HG03575 (cell line): ENCODE measurements around the gene DGKG.
A peak's percentile ranks its signal among the peaks of the same experiment; 100 is the strongest.

Experiments
- ATAC-seq: cut with Tn5 transposase; IDR thresholded peaks from one replicate; pipeline ENCODE4 v1.9.1; 2021; ENCODE audit not compliant: unreplicated experiment, insufficient number of reproducible peaks, low FRiP score; ENCODE audit errors: extremely low read depth

The DGKG gene

DNA sequence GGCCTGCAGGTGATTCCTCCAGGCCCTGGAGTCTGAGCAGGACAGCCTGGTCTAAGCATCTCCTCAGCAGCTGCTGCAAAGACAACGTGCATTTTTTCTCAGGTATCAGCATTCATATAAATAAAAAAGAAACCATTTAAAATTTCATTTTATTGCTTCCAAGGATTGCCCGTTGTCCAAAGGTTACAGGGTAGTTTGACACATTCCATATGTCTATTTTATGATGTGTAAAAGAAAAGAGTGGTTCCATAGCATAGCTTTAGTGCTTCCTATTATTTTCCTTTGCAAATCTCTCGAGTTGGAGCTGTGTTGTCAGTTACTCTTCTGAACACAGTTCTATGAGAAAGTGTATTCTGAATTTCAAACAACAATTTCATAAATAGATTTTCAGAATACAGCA, 7.2 kb upstream of the DGKG start:
- ATAC-seq = no peak

DNA sequence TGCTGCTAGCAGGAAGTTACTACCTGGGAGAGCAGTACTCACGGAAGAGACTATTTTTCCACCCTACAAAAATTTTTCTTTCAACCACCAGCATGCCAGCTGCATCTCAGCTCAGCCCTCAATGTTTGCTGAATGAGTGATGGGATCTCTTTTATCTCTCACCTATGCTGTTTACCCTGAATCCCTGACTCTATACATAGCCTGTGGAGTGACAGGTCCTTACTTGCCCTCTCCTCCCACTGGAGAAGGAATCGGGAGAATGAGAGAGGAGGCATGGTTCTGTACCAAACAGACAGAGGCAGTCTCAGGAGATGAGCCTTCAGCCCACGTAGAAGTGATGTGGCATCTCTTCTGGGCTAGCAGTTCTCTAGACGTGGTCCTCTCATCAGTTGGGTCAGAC, 6.7 kb upstream of the DGKG start:
- no peak for ATAC-seq

DNA sequence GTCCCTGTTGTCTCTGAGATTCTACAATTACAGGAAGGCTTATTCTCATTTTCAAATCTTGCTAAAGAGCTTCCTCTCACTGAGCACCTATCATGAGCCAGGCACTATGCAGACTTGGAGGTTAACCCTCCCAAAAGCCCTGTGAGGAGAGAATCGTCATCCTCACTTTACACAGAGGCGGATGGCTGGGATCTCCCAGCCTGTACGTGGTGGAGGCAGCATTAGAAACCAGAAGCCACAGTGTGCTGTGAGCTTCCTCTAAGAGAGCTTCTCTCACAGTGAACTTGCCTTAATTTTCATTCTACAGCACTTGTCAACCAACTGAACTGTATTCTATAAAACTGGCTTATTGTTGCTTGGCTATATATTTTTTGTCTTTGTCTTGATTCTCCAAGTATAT, 6.1 kb upstream of the DGKG start:
- ATAC-seq = no peak

DNA sequence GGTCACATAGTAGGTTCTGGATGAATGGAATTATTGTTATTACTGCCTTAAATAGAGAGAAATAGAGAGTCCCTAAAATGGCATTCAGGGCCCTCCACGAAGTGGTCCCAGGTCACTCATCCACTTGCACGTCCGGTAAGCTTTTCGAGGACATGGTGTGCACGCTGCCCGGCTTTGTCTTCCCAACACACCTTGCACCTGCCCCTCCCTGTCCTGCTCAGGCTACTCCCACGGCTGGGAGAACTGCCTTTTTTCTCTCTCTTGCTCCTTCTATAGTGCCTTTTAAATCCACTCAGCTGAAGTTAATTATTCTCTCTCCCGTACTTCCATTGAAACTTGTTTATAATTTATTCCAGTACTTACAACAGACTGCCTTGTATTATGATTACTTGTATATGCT, 5.6 kb upstream of the DGKG start:
- no peak for ATAC-seq

DNA sequence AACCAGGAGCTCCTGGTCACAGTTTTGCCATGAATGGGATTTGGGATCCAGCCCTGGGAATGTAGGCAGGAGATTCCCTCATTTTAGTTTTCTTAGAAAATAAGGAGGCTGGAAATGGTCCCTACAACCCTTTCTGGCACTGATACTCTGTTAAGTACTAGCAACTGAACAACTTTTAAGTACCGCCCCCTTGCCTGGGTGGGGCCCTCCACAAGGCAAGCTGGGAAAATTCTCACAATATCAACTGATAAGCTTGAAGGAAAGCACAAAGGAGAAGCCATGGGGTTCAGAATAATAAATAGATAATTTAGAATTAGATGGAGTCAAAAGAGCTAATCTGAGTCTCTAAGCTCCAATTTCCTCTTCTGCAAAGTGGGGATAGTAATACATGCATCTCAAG, 4.2 kb upstream of the DGKG start:
- no peak for ATAC-seq

DNA sequence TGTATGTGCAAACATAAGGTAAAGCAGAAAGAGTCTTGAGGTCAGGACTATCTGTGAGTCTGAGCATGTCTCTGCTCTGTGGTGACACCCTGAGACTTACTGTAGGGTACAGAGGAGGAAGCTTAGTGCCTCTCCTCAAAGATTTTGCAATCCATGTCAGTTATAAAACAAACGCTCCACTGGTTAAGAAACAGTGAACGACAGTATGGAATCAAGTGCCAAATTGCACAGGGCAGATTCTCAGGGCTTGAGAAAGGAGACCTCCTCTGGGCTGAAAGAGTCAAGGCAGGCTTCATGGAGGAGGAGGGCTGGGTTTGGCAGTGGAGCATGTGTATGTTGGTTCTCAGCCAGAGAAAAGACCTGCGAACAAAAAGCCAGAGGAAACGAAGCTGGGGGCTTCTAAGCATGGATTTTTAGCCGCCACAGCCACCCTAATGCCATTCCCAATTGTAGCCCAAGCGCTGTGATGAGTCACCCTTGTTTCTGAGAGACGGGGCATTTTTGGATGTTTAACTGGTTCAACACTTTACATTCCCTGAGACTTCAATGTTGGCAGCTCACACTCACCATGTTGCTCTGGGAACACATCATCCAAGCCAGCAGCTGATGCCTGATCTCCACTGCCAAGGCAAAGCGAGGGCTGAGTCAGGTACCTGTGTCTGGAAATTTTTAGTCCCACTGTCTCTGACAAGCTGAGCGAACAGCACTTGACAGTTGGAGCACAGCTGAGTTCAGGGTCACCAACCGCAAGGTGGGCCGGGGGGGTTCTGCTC, 3.4 kb upstream of the DGKG start:
- no peak for ATAC-seq

DNA sequence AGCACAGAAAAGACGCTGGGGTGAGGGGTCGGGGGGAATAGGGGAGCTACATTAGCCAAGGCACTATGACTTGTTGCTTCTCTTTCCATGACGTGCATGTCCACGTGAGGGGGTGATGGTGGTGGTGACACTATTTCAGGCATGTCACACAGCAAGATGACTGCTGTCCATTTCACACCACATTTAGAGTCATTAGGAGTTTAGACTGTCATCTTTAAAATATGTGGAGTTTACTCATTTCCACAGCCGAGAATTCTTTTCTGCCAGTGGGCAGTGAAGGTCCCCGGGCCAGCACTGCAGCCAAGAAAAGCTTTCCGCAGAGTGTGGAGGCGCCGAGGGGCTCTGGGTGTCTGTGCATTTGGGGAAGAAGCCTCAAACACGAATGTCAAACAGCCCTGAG, 954 bp upstream of the DGKG start:
- ATAC-seq = no peak

DNA sequence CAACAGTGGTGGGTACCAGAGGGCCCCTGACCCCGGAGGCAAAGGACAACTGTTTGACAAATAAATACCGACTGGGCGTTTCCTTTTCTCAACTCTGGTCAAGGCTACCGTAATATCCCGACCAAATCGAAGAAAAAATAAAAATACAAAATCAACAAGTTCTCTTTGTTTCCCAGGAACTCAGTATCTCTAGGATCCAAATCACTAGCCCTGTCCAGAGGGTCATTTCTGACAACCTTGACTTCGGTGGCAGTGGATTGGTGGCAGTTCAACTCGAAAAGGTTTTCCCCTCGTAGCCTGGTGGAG, 456 bp upstream of the DGKG start:
- no peak for ATAC-seq

DNA sequence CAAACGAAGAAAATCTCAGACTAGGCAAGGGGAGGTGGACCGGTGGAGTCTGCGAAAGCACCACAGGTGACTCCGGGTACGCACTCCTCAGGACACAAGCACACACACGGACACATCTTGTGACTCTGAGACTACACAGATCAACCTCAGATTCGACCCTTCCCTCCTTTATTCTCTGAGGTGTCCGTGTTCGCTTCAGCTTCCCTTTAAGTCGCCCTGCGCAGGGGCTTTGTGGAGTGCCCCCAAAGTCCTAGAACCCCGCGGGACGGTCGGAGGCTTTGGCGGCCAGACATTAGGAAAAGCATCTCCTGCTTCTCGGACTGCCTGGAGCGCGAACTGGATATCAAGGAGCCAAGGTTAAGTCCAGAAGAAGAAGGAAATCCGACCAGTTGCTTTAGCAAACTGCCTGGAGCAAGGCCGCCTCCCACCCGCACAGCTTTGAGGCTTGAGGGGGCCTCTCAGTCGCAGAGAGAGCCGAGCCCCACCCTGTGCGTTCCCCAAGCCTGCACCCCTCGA, 730 bp downstream of the DGKG start:
- ATAC-seq = no peak

DNA sequence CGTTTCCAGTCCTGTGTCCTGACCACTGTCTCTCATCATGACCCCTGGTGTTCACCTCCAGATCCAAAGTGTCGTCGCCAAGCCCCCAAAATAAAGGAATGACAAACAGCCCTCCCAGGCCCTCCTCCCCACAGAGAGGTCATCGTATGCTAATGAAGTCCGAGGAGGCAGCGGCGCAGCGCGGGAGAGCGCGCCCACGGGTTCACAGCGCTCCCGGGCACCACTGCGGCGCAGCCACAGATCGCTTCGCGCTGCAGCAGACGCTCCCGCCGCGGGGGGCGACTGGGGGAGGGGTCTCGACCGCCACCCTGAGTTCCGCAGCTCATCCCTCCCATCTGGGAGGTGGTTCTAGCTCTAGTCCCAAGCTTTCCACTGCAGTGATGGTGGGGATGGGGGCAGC, 1.3 kb downstream of the DGKG start:
- no peak for ATAC-seq

DNA sequence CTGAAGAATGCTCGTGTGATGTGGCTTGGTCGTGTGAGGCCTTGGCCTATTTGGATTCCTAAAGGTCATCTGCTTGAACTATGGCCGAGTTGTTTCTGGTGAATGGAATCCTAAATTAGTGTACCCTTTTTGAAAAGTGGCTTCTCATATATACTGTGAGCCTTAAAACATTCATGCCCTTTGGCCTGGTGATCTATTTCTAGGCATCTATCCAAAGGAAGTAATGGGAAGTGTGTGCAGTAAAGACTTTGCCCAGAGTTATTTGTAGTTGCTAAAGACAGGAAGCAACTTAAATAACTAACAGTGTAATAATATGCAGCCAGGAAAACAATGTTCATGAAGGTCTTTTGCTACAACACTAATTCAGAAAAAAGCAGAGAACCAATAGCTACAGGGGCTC, 3.0 kb downstream of the DGKG start:
- no peak for ATAC-seq

DNA sequence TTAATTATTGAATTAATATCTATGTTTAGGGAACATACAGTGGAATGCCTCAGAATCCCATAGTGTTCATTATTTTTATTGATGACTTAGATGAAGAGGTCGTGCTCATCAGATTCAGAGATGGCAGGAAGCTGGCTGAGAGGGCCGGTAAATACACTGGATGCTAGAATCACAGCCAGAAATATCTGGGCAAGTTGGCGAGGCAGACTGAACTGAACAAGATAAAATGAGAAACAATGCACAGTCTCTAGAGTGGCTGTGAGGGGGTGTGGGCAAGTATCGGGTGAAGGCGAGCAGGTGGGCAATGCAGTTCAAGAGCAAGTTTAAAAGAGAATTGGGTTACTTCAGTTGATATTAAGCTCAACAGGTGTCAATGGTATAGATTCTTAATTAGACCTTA, 5.9 kb downstream of the DGKG start:
- ATAC-seq = no peak

DNA sequence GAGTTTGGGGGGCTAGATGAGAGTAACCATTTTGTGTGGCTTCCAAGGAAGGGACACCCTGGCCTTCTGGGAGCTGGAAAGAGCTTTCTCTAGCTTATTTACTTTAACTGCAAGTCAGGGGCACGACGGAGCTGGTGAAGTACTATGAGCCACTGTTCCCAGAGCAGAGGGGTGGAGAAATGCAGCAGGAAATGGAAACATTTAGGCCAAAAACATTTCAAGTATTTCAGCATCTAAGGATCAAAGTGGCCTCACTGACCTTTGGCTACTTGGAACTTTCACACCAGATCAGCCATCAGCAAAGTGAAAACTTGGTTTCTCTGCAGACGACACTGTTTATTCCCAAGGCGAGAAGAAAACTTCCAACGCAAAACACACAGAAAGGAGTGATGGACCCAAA, 7.9 kb downstream of the DGKG start:
- ATAC-seq = no peak

DNA sequence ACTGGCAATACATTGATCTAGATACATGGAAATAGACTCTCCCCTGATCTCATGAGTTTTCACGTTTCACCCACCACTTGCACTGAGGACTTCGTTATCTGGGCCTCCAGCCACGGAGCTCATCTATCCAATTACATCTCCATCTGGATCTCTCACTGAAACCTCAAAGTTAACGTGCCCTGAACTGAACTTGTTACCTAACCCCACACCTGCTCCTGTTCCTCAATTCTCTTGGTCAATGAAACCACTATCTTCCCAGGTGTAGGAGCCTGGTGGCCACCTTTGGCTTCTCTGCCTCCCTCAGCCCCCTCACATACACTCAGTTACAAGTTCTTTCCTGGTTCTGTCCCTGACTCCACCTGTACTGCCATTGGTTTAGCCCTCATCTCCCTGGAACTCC, 9.7 kb downstream of the DGKG start:
- ATAC-seq = no peak

DNA sequence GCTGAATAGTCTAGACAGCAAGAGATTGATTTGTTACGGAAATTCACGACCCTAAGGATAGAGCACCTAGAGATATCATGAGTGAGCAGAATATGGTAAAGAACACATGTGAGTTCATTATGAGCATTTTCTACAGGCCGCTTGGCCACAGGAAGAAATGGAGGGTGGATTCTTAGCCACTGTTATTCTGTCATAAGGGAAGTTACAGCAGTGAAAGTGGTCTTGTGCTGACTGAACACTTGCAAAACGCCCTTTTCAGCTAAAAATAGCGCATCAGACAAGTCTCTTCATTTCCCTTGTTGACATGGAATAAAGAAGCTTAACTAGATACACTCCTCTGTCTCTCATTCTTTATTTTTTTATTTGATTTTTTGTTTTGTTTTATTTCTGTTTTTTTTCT, 19.8 kb downstream of the DGKG start:
- ATAC-seq = peak; percentile 48

DNA sequence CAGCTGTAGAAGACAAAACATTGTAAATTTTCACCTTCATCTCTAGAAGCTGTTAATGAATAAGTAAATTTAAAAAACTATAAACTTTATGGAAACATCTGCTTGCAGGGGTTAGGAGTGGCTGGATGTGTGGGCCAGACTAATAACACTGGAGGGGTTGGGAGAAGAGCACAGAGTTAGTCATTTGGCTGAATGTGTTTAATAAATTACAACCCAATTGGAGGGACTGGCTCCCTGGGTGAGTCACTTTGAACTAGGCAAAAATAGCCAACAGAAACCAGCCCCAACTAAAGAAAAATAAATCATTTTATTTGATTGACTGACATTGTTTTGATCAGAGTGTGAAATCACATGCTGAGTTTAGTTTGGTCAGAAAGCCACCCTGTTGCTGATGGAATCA, 21.8 kb downstream of the DGKG start:
- ATAC-seq = no peak

DNA sequence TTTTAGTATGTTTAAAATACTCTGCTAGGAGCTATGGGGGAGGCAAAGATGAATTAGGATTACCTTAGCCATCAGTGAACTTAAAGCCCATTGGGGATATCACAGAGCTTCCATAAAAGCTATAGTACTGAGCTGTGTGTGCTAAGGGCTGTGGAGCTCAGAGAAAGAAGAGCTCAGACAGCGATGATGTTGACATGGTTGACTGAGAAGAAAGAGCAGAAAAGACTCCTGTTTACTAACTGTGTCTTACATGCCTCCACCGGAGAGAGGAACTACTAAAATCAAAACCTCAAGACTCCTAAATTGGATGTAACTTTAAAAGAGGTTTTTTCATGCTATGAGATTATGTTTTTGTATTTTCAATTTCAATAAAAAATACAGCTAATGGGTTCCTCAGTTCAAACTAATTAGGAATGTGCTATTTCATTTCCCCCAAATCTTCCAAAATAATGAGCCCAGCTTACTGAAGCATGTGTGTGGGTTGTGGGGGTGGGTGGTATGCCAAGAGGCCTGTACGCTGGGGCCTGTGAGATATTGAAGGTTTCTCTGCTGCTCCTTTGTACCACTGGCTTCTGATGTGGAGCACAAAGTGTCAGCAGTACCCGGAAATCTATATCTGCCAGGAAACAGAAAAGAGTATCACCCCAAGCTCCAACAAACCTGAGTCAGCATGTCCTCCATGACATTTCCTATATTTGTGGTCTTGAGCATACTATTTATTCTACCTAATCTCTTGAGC, 22.7 kb downstream of the DGKG start:
- no peak for ATAC-seq

DNA sequence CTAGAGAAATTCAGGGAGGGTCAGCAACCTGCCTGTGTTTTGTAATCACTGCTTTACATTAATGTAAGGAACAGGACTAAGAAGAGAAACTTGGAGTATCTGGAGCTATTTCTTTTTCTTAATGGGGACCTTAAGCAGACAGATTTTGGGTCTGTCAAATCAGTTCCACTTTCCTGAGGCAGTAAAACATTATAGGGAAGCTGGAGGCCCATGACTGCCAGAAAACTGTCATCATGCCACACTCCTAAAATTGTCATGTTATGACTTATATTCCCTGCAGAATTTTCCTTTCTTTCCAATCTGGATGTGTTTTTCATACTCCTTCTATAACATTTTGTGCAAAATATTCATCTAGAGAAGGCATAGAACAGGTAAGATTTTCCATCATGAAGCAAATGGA, 28.8 kb downstream of the DGKG start:
- no peak for ATAC-seq

DNA sequence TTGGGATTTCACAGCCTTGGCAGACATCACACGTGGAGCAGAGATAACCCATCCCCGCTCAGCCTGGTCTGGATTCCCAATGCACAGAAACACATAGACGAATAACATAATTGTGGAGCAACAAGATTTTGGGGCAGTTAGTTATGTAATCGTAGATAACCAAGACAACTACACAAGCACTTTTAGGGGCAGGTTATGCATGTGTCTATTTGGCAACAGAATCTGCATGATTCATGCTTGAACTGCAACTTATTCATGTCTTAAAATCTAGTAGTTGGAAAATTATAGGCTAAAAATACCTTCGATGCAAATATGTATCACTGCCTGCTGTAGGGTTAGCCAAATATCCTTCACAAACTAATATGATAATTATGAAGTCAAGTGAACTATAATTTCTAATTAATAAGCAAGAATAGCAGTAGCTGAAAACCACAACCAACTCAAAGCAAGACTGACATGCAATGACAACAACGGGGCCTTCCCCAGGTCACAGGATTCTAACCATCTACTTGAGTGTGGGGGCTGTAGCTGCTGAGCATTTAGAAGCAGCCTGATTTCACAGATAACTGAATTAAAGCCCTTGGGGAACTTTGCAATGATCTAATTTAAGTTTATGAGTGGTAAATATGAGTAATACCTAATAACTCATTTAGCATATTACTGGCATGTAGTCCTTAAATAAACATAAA, 31.1 kb downstream of the DGKG start:
- ATAC-seq = no peak

DNA sequence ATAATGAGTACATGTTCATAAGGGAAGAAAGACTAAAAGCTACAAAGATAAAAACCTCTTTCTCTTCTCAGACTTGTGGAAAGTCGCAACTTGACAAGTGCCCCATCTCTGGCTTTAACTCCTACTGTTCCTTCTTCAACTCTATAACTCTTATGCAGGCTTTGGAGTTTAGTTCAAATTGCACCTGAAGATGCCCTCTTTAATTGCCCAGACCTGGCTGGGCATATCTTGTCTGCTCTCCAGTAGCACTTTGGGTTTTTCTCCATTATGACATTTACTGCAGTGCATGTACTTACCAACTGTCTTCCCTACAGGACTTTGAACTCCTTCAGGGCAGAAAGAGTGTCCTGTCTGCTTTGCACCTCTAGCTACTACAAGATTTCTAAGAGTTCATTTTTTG, 32.4 kb downstream of the DGKG start:
- no peak for ATAC-seq
